GM23248 (cell line): ENCODE data around the gene TAF8. TPM values are rescaled to one million over a fixed set of nuclear protein-coding genes. Genes with fewer than 3 reads are reported as not detected.

ENCODE experiments used
- DNase-seq: peaks from one replicate; pipeline ENCODE4 v3.0.0-alpha.2; 2015
- H2AFZ ChIP-seq: fragments of 200-600 bp; sonication (generic); 2 replicates; pipeline ENCODE4 v1.6.1; 2016; ENCODE audit warnings: antibody characterized with exemption
- H3F3A ChIP-seq: fragments of 200-600 bp; sonication (generic); 2 replicates; pipeline ENCODE4 v1.6.1; 2016; ENCODE audit warnings: mild to moderate bottlenecking, antibody characterized with exemption, mixed run types; ENCODE audit not compliant: insufficient read depth
- H3K27ac ChIP-seq: fragments of 200-600 bp; sonication (generic); 2 replicates; pipeline ENCODE4 v1.5.1; 2016; ENCODE audit warnings: mild to moderate bottlenecking
- H3K27me3 ChIP-seq: fragments of 200-600 bp; sonication (generic); replicated peaks from 2 replicates; pipeline ENCODE4 v1.6.1; 2016; ENCODE audit warnings: mild to moderate bottlenecking; ENCODE audit not compliant: insufficient read depth
- H3K36me3 ChIP-seq: fragments of 200-600 bp; sonication (generic); 2 replicates; pipeline ENCODE4 v1.6.1; 2016; ENCODE audit warnings: low read depth, mild to moderate bottlenecking
- H3K4me1 ChIP-seq: fragments of 200-600 bp; sonication (generic); 2 replicates; pipeline ENCODE4 v1.6.1; 2016; ENCODE audit warnings: mild to moderate bottlenecking; ENCODE audit not compliant: insufficient read depth
- H3K4me2 ChIP-seq: fragments of 200-600 bp; sonication (generic); one replicate; pipeline ENCODE4 v1.6.1; 2016; ENCODE audit warnings: mild to moderate bottlenecking; ENCODE audit not compliant: unreplicated experiment
- H3K4me3 ChIP-seq: fragments of 200-600 bp; sonication (generic); 2 replicates; pipeline ENCODE4 v1.5.1; 2016; ENCODE audit warnings: mild to moderate bottlenecking
- H3K79me2 ChIP-seq: fragments of 200-600 bp; sonication (generic); 2 replicates; pipeline ENCODE4 v1.6.1; 2016; ENCODE audit warnings: mild to moderate bottlenecking; ENCODE audit not compliant: insufficient read depth
- H3K9ac ChIP-seq: fragments of 200-600 bp; sonication (generic); 2 replicates; pipeline ENCODE4 v1.6.1; 2016; ENCODE audit warnings: mild to moderate bottlenecking
- H3K9me2 ChIP-seq: fragments of 200-600 bp; sonication (generic); 2 replicates; pipeline ENCODE4 v1.6.1; 2016; ENCODE audit warnings: mixed run types, mild to moderate bottlenecking, moderate library complexity; ENCODE audit not compliant: insufficient read depth
- H3K9me3 ChIP-seq: fragments of 200-600 bp; sonication (generic); one replicate; pipeline ENCODE4 v1.6.1; 2017; ENCODE audit warnings: low read depth
- H4K20me1 ChIP-seq: fragments of 200-600 bp; sonication (generic); 2 replicates; pipeline ENCODE4 v1.6.0; 2016; ENCODE audit not compliant: insufficient read depth
- EZH2 ChIP-seq: fragments of 200-600 bp; sonication (generic); IDR thresholded peaks from 2 replicates; pipeline ENCODE4 v1.6.1; 2018; ENCODE audit warnings: antibody characterized with exemption, mild to moderate bottlenecking; ENCODE audit not compliant: insufficient read depth, poor library complexity, severe bottlenecking
- EZH2phosphoT487 ChIP-seq: fragments of 200-600 bp; sonication (generic); IDR thresholded peaks from 2 replicates; pipeline ENCODE4 v1.6.1; 2018; ENCODE audit warnings: antibody characterized with exemption, moderate library complexity, mild to moderate bottlenecking, low read depth; ENCODE audit not compliant: insufficient read depth
- WGBS, 2 experiments: methylation state at CpG; one replicate each; pipeline ENCODE4 v1.1.6; 2015 to 2017; ENCODE audit warnings: low lambda C conversion rate in 2 of 2, low coverage in 1 of 2; ENCODE audit errors: missing lambda C conversion rate in 2 of 2; 5-methylcytosine and 5-hydroxymethylcytosine counted together
- in situ Hi-C: fragments of 300-500 bp; cut with MboI; formaldehyde crosslinking; loops from 2 replicates; pipeline ENCODE4 v1.15.0; 2020
- polyA plus RNA-seq: library from polyadenylated mRNA; unstranded; fragments of >200 nt; fragmentation: Nextera tagmentation; extraction: Ambion mirVana; gene quantifications from 2 replicates; pipeline ENCODE4 v1.2.1, GENCODE V29; 2016
- total RNA-seq: library from RNA; depleted of rRNA; stranded (reverse); fragments of >200 nt; shearing (Covaris generic); gene quantifications from 2 replicates; pipeline ENCODE4 v1.2.3, GENCODE V29; 2014

The TAF8 gene
- total and polyA plus RNA-seq, 2 experiments from 2014 or later = 7.4 to 8.6 TPM

DNA sequence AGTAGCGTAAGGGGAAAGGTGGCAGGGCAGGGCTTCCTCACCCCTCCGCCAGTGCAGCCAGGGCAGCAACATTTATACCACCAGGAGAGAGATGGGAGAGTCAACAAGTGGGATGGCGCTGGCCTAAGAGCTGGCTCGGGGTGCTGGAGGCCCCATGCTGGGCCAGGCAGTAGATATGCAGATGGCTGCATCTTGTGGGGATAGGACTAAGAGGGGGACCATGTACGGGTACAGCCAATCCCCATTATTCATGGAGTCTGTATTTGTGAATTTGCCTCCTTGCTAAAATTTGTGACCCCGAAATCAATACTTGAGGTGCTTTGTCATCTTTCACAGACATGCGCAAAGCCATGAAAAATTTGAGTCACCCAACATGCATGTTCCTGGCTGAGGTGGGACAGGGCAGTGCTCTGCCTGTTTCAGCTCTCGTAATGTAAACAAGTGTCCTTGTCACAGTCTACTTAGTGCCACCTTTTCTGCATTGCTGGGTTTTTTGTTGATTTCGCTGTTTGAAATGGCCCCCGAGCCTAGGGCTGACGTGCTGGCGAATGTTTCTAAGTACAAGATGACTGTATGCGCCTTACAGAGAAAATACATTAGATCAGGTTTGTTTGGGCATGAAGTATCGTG, 27.5 kb upstream of the TAF8 start:
- no peaks in the 10 kb centered on the region for H3K79me2 ChIP-seq
- H3K4me1 ChIP-seq = no peaks in the 10 kb centered on the region
- no peak overlapping the region for H2AFZ ChIP-seq
- H3K36me3 ChIP-seq = no peaks in the 10 kb centered on the region
- H3K4me2 ChIP-seq = no peak overlapping the region
- no peaks in the 10 kb centered on the region for H3K9me3 ChIP-seq
- in situ Hi-C loops = no loop called here
- no peak overlapping the region for H3K4me3 ChIP-seq
- DNase-seq = no peak
- no peaks in the 10 kb centered on the region for H3K27me3 ChIP-seq
- H3K27ac ChIP-seq = no peak overlapping the region
- WGBS, 2 experiments = 87 to 91% methylated on average over 14 of the region's 14 CpGs
- H3F3A ChIP-seq = no peaks in the 10 kb centered on the region
- no peaks in the 10 kb centered on the region for H3K9me2 ChIP-seq
- H3K9ac ChIP-seq = no peak overlapping the region
- TF ChIP-seq EZH2 = no peak
- no peak for TF ChIP-seq EZH2phosphoT487
- H4K20me1 ChIP-seq = no peaks in the 10 kb centered on the region

DNA sequence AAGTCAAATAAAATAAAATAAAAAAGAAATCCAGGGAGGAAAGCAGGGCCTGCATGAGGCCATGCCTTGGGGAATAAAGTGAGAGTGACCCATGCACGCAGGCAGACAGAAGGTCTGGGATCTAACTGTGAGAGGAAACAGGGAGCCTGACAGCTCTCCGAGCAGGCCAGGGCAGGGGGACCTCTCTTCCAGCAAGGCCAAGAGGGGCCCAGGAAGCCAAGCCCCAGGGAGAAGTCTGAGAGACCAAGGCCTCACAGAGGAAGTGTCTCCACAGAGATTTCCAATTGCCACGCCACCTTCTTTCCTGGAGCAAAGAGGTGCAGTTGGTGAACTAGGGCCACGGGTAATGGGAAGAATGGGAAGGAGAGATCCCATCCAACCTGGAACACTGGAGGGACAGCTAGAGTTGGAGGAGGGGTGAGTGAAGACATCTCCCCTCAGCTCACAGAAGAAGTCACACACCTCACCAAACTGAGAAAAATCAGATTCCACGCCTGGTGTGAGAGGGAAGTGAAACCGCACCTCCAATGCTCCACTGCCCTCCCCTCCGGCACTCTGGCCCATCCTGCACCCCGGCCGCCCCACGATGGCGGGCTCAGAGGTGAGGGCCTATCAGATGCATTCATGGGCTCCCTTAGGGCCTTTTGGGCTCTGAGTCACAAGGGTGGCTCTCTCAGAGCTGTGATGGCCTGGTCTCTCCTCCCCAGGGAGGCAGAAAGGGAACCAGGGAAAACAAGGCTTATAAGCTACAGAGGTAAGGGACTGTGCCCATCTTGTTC, 25.1 kb upstream of the TAF8 start:
- H3K9ac ChIP-seq = no peak overlapping the region
- 87 to 91% methylated on average over 9 to 11 of the region's 11 CpGs for WGBS, 2 experiments
- H3K4me2 ChIP-seq = no peak overlapping the region
- H3K27me3 ChIP-seq = no peaks in the 10 kb centered on the region
- H3K79me2 ChIP-seq = no peaks in the 10 kb centered on the region
- no peak overlapping the region for H3K27ac ChIP-seq
- in situ Hi-C loops = loop anchor here (25.0 kb wide), 2 partner anchors 188 to 663 kb away; no protein-coding TSS in a partner anchor
- no peak overlapping the region for H2AFZ ChIP-seq
- H3F3A ChIP-seq = no peaks in the 10 kb centered on the region
- no peaks in the 10 kb centered on the region for H4K20me1 ChIP-seq
- no peaks in the 10 kb centered on the region for H3K9me2 ChIP-seq
- no peak overlapping the region for H3K4me3 ChIP-seq
- H3K4me1 ChIP-seq = no peaks in the 10 kb centered on the region
- no peaks in the 10 kb centered on the region for H3K9me3 ChIP-seq
- no peaks in the 10 kb centered on the region for H3K36me3 ChIP-seq
- no peak for DNase-seq
- TF ChIP-seq EZH2 (no peak), EZH2phosphoT487 (no peak)

GRCh38 chr6:42025845-42026243, 24.5 kb upstream of the TAF8 start:
- Histone ChIP-seq H3K4me2 (no peak overlapping the region), H3K4me3 (no peak overlapping the region), H2AFZ (no peak overlapping the region), H3K79me2 (no peaks in the 10 kb centered on the region), H3K9ac (no peak overlapping the region), H3K27me3 (no peaks in the 10 kb centered on the region), H3K36me3 (no peaks in the 10 kb centered on the region), H4K20me1 (no peaks in the 10 kb centered on the region), H3K27ac (no peak overlapping the region), H3K9me2 (no peaks in the 10 kb centered on the region), H3K4me1 (no peaks in the 10 kb centered on the region), H3K9me3 (no peaks in the 10 kb centered on the region), H3F3A (no peaks in the 10 kb centered on the region)
- in situ Hi-C loops = loop anchor here (25.0 kb wide), 2 partner anchors 189 to 664 kb away; no protein-coding TSS in a partner anchor
- no peak for DNase-seq
- TF ChIP-seq EZH2 (no peak), EZH2phosphoT487 (no peak)
- WGBS, 2 experiments = 81 to 85% methylated on average over 7 of the region's 7 CpGs

GRCh38 chr6:42026540-42026939, 23.8 kb upstream of the TAF8 start:
- Histone ChIP-seq H3K4me3 (no peak overlapping the region), H3K4me2 (no peak overlapping the region), H3F3A (no peaks in the 10 kb centered on the region), H3K9me2 (no peaks in the 10 kb centered on the region), H3K9ac (no peak overlapping the region), H3K9me3 (no peaks in the 10 kb centered on the region), H3K4me1 (no peaks in the 10 kb centered on the region), H3K79me2 (no peaks in the 10 kb centered on the region), H3K27me3 (no peaks in the 10 kb centered on the region), H3K36me3 (no peaks in the 10 kb centered on the region), H3K27ac (no peak overlapping the region), H4K20me1 (no peaks in the 10 kb centered on the region), H2AFZ (no peak overlapping the region)
- 78 to 81% methylated on average over 4 of the region's 4 CpGs for WGBS, 2 experiments
- in situ Hi-C loops = loop anchor here (25.0 kb wide), 2 partner anchors 189 to 664 kb away; no protein-coding TSS in a partner anchor
- DNase-seq = no peak
- TF ChIP-seq EZH2phosphoT487 (no peak), EZH2 (no peak)
